Trophoblast cell (in vitro differentiated cells and primary cell): ENCODE data around the gene RBFOX1.

Experiments
- DNase-seq, 2 donors: peaks; one replicate each; pipeline ENCODE4 v3.0.0-alpha.2; 2016
- H2AFZ ChIP-seq: 2 replicates; pipeline ENCODE4 v1.6.1; 2013; ENCODE audit warnings: low read length, moderate library complexity, mild to moderate bottlenecking; ENCODE audit not compliant: insufficient read depth, poor library complexity
- H2AK5ac ChIP-seq: 2 replicates; pipeline ENCODE4 v1.6.1; 2013; ENCODE audit warnings: mild to moderate bottlenecking, low read length
- H2BK120ac ChIP-seq: 2 replicates; pipeline ENCODE4 v1.6.1; 2013; ENCODE audit warnings: low read length, mild to moderate bottlenecking, moderate library complexity; ENCODE audit not compliant: insufficient read depth, poor library complexity
- H2BK12ac ChIP-seq: 2 replicates; pipeline ENCODE4 v1.6.1; 2013; ENCODE audit warnings: mild to moderate bottlenecking, low read length, moderate library complexity
- H2BK5ac ChIP-seq: 2 replicates; pipeline ENCODE4 v1.6.1; 2013; ENCODE audit warnings: low read length, low read depth, moderate library complexity, mild to moderate bottlenecking; ENCODE audit not compliant: poor library complexity
- H3K14ac ChIP-seq: 2 replicates; pipeline ENCODE4 v1.6.1; 2013; ENCODE audit warnings: mild to moderate bottlenecking, low read length
- H3K18ac ChIP-seq: 2 replicates; pipeline ENCODE4 v1.6.1; 2013; ENCODE audit warnings: mild to moderate bottlenecking, low read length
- H3K23ac ChIP-seq: 2 replicates; pipeline ENCODE4 v1.6.1; 2013; ENCODE audit warnings: low read length
- H3K27ac ChIP-seq: 2 replicates; pipeline ENCODE4 v1.5.1; 2013; ENCODE audit warnings: low read depth, mild to moderate bottlenecking, inconsistent platforms, low read length, moderate library complexity
- H3K27me3 ChIP-seq: 2 replicates; pipeline ENCODE4 v1.6.1; 2013; ENCODE audit warnings: inconsistent platforms, mild to moderate bottlenecking, low read length, moderate library complexity; ENCODE audit not compliant: insufficient read depth
- H3K36me3 ChIP-seq, 2 experiments: 1 replicate in 1 of 2; 2 replicates in 1 of 2; pipeline ENCODE4 v1.6.1; 2013; ENCODE audit warnings: low read length in 2 of 2, mild to moderate bottlenecking in 2 of 2, moderate library complexity in 1 of 2; ENCODE audit not compliant: insufficient read depth in 2 of 2, control insufficient read depth in 1 of 2
- H3K4ac ChIP-seq: 2 replicates; pipeline ENCODE4 v1.6.1; 2013; ENCODE audit warnings: low read depth, mild to moderate bottlenecking, low read length, moderate library complexity
- H3K4me1 ChIP-seq, 2 experiments: 1 replicate in 1 of 2; 2 replicates in 1 of 2; pipeline ENCODE4 v1.6.1; 2013; ENCODE audit warnings: low read length in 2 of 2, mild to moderate bottlenecking in 2 of 2, moderate library complexity in 1 of 2; ENCODE audit not compliant: insufficient read depth in 2 of 2, control insufficient read depth in 1 of 2
- H3K4me2 ChIP-seq: 2 replicates; pipeline ENCODE4 v1.6.1; 2013; ENCODE audit warnings: inconsistent platforms, mild to moderate bottlenecking, low read length, moderate library complexity
- H3K4me3 ChIP-seq: 2 replicates; pipeline ENCODE4 v1.5.1; 2013; ENCODE audit warnings: mild to moderate bottlenecking, low read depth, low read length, inconsistent platforms
- H3K79me1 ChIP-seq: one replicate; pipeline ENCODE4 v1.6.1; 2013; ENCODE audit warnings: low read length
- H3K79me2 ChIP-seq: 2 replicates; pipeline ENCODE4 v1.6.1; 2013; ENCODE audit warnings: low read length, mild to moderate bottlenecking; ENCODE audit not compliant: control insufficient read depth, insufficient read depth, poor library complexity
- H3K9ac ChIP-seq: 2 replicates; pipeline ENCODE4 v1.6.1; 2013; ENCODE audit warnings: mild to moderate bottlenecking, low read length
- H3K9me3 ChIP-seq: 2 replicates; pipeline ENCODE4 v1.6.1; 2013; ENCODE audit warnings: low read depth, mild to moderate bottlenecking, control low read depth, inconsistent platforms, low read length; ENCODE audit not compliant: insufficient read depth
- H4K12ac ChIP-seq: 2 replicates; pipeline ENCODE4 v1.6.1; 2013; ENCODE audit warnings: low read depth, mild to moderate bottlenecking, low read length, moderate library complexity
- H4K8ac ChIP-seq: 2 replicates; pipeline ENCODE4 v1.6.1; 2013; ENCODE audit warnings: low read depth, mild to moderate bottlenecking, low read length, moderate library complexity
- H4K91ac ChIP-seq: one replicate; pipeline ENCODE4 v1.6.1; 2013; ENCODE audit warnings: low read depth, mild to moderate bottlenecking, low read length, moderate library complexity
- WGBS: extraction: QIAGEN DNeasy Blood & Tissue Kit; methylation state at CpG from one replicate; pipeline ENCODE4 v1.1.7; 2013; ENCODE audit warnings: missing lambda C conversion rate; ENCODE audit not compliant: insufficient read length, insufficient coverage; ENCODE audit errors: extremely low coverage; 5-methylcytosine and 5-hydroxymethylcytosine counted together

RBFOX1 gene

GRCh38 chr16:7601100-7601499, 268.5 kb downstream of the RBFOX1 start:
- Histone ChIP-seq H2BK120ac (no peak overlapping the region), H2AK5ac (no peak overlapping the region), H4K12ac (no peak overlapping the region), H4K8ac (no peak overlapping the region), H3K79me1 (no peaks in the 10 kb centered on the region), H3K4me2 (no peak overlapping the region), H2BK5ac (no peak overlapping the region), H3K9ac (no peak overlapping the region), H3K36me3 (no peaks in the 10 kb centered on the region), H3K4me1 (peaks cover 0 to 3% of the 10 kb centered on the region in 2 experiments), H3K9me3 (no peaks in the 10 kb centered on the region), H3K14ac (no peak overlapping the region), H3K79me2 (no peaks in the 10 kb centered on the region), H2BK12ac (no peak overlapping the region), H3K4me3 (no peak overlapping the region), H4K91ac (no peak overlapping the region), H3K18ac (no peak overlapping the region), H2AFZ (no peak overlapping the region), H3K27ac (no peak overlapping the region), H3K4ac (no peak overlapping the region), H3K23ac (no peak overlapping the region), H3K27me3 (no peaks in the 10 kb centered on the region)
- DNase-seq, result no peak
- WGBS, result no CpG with 5 or more reads among the region's 3 CpGs

- H3K79me1 ChIP-seq, result no peaks in the 10 kb centered on the region
- H2BK5ac ChIP-seq, result no peak overlapping the region
- no peaks in the 10 kb centered on the region for H3K36me3 ChIP-seq
- H2AFZ ChIP-seq, result no peak overlapping the region
- H3K23ac ChIP-seq, result no peak overlapping the region
- H2AK5ac ChIP-seq, result no peak overlapping the region
- no CpG with 5 or more reads among the region's 7 CpGs for WGBS
- DNase-seq, result no peak
- H3K27ac ChIP-seq, result no peak overlapping the region
- H2BK120ac ChIP-seq, result no peak overlapping the region
- H3K4ac ChIP-seq, result no peak overlapping the region
- H3K14ac ChIP-seq, result no peak overlapping the region
- H3K4me1 ChIP-seq, result peaks cover 0 to 3% of the 10 kb centered on the region in 2 experiments
- H3K27me3 ChIP-seq, result no peaks in the 10 kb centered on the region
- H2BK12ac ChIP-seq, result no peak overlapping the region
- no peak overlapping the region for H3K4me3 ChIP-seq
- H4K12ac ChIP-seq, result no peak overlapping the region
- H3K9ac ChIP-seq, result no peak overlapping the region
- no peak overlapping the region for H4K91ac ChIP-seq
- H3K18ac ChIP-seq, result no peak overlapping the region
- no peaks in the 10 kb centered on the region for H3K9me3 ChIP-seq
- no peak overlapping the region for H4K8ac ChIP-seq
- H3K79me2 ChIP-seq, result no peaks in the 10 kb centered on the region
- H3K4me2 ChIP-seq, result no peak overlapping the region
These were observed 269.8 kb downstream of the RBFOX1 start for GRCh38 chr16:7602291-7602950.

- H3K36me3 ChIP-seq, result no peaks in the 10 kb centered on the region
- H4K91ac ChIP-seq, result no peak overlapping the region
- H3K4me1 ChIP-seq, result peaks cover 0 to 7% of the 10 kb centered on the region in 2 experiments
- H2AK5ac ChIP-seq, result no peak overlapping the region
- no peak overlapping the region for H3K9ac ChIP-seq
- no peak overlapping the region for H2BK5ac ChIP-seq
- no peak overlapping the region for H3K4me2 ChIP-seq
- no peak overlapping the region for H4K8ac ChIP-seq
- no peak overlapping the region for H3K18ac ChIP-seq
- no peak overlapping the region for H3K4ac ChIP-seq
- no peaks in the 10 kb centered on the region for H3K79me1 ChIP-seq
- no peak overlapping the region for H3K4me3 ChIP-seq
- no peak overlapping the region for H2AFZ ChIP-seq
- no peak overlapping the region for H4K12ac ChIP-seq
- H3K9me3 ChIP-seq, result no peaks in the 10 kb centered on the region
- no peak overlapping the region for H3K14ac ChIP-seq
- no peaks in the 10 kb centered on the region for H3K27me3 ChIP-seq
- H3K27ac ChIP-seq, result no peak overlapping the region
- no peak for DNase-seq
- H3K23ac ChIP-seq, result no peak overlapping the region
- H3K79me2 ChIP-seq, result no peaks in the 10 kb centered on the region
- H2BK120ac ChIP-seq, result no peak overlapping the region
- H2BK12ac ChIP-seq, result no peak overlapping the region
- no CpG with 5 or more reads among the region's 6 CpGs for WGBS
These were observed 273.2 kb downstream of the RBFOX1 start for GRCh38 chr16:7605812-7606211.

- no peak overlapping the region for H3K4me2 ChIP-seq
- H3K18ac ChIP-seq, result no peak overlapping the region
- H4K12ac ChIP-seq, result no peak overlapping the region
- no CpG with 5 or more reads among the region's 8 CpGs for WGBS
- no peak overlapping the region for H3K9ac ChIP-seq
- H2BK12ac ChIP-seq, result no peak overlapping the region
- H3K4me1 ChIP-seq, result peaks cover 0 to 13% of the 10 kb centered on the region in 2 experiments
- no peaks in the 10 kb centered on the region for H3K79me1 ChIP-seq
- DNase-seq, result no peak
- no peak overlapping the region for H2BK120ac ChIP-seq
- H3K27ac ChIP-seq, result no peak overlapping the region
- H2AFZ ChIP-seq, result no peak overlapping the region
- H3K79me2 ChIP-seq, result no peaks in the 10 kb centered on the region
- H3K9me3 ChIP-seq, result no peaks in the 10 kb centered on the region
- no peak overlapping the region for H2BK5ac ChIP-seq
- H2AK5ac ChIP-seq, result no peak overlapping the region
- H3K4ac ChIP-seq, result no peak overlapping the region
- H3K36me3 ChIP-seq, result no peaks in the 10 kb centered on the region
- H3K27me3 ChIP-seq, result no peaks in the 10 kb centered on the region
- no peak overlapping the region for H3K23ac ChIP-seq
- H4K8ac ChIP-seq, result no peak overlapping the region
- H4K91ac ChIP-seq, result no peak overlapping the region
- no peak overlapping the region for H3K4me3 ChIP-seq
- H3K14ac ChIP-seq, result no peak overlapping the region
These were observed 280.0 kb downstream of the RBFOX1 start for GRCh38 chr16:7612671-7613070.
